HG03097 (cell line): ENCODE measurements around the gene CPE.
"Not testable (repeated sequence)": the region's sequence is repeated elsewhere in the genome, so short reads cannot be mapped to it uniquely, and the experiment has no call there.

ENCODE experiments used
- ATAC-seq: cut with Tn5 transposase; IDR thresholded peaks from one replicate; pipeline ENCODE4 v1.9.1; 2021; ENCODE audit not compliant: unreplicated experiment, low FRiP score

Gene CPE

GRCh38 chr4:165458471-165458870 lies 79.7 kb downstream of the CPE start:
- ATAC-seq = no peak

- ATAC-seq = no peak
These were observed 82.5 kb downstream of the CPE start for GRCh38 chr4:165461159-165461821.

DNA sequence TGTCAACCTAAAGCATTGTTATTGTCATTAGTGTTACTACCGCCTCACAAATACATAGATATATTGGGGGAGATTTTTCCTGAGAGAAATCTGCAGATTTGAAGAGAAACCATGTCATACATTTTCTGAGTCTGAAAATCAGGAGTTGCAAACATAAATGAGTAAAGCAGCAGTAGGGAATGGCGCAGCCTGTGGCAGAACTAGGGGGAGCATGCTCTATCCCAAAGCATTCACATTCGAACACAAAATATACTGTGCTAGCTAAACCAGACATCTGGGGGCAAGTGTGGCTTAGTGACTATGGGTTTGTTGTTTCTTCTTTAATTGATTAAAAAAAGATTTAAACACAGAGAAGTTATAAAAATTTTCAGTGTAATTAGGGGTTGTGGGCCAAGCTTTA lies 83.2 kb downstream of the CPE start:
- no peak for ATAC-seq

DNA sequence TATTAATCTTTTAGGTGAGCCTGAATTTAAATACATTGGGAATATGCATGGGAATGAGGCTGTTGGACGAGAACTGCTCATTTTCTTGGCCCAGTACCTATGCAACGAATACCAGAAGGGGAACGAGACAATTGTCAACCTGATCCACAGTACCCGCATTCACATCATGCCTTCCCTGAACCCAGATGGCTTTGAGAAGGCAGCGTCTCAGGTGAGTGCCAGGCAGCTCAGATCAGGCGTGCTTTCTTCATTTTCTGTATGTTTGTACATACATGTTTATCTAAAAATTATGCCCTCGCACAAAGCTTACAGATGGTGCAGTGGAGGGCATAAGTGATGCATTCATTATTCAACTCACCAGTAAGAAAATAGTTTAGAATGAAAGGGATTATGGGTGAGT lies 85.6 kb downstream of the CPE start:
- ATAC-seq = no peak

DNA sequence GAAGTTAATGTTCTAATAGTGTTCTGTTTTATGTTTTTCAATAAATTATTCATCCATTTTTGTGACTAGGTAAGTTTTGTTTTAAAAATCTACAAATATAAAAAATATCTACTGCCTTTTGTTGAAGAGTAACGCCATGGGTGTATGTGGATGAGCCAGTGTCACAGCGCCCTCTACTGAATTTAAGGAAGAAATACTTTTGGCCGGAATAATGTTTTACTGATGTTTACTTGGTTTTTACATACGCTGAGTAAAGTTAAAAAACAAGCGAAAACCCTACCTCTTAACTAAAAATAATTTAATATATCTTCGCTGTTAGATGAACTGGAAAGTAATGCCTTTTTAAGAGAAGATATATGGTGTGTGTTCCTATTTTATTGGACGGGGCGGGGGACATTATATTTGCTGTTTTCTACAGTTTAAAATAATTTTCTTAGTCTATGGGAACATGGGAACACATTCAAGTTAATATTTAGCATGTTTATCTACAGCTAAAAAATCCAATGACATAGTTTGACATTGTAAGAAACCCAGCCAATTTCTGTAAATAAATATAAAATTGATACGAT lies 86.1 kb downstream of the CPE start:
- peak; percentile 57 for ATAC-seq

GRCh38 chr4:165470009-165470408 lies 91.2 kb downstream of the CPE start:
- no peak for ATAC-seq

- ATAC-seq = no peak
These were observed 94.3 kb downstream of the CPE start for GRCh38 chr4:165472943-165473676.

- no peak for ATAC-seq
These were observed 96.2 kb downstream of the CPE start for GRCh38 chr4:165474784-165475705.

- ATAC-seq = no peak
These were observed 96.9 kb downstream of the CPE start for GRCh38 chr4:165475706-165476070.

GRCh38 chr4:165476214-165477098 lies 97.6 kb downstream of the CPE start:
- ATAC-seq = no peak

- ATAC-seq = no peak
These were observed 99.0 kb downstream of the CPE start for GRCh38 chr4:165477799-165478198.

- no peak for ATAC-seq
These were observed 99.5 kb downstream of the CPE start for GRCh38 chr4:165478260-165478659.

DNA sequence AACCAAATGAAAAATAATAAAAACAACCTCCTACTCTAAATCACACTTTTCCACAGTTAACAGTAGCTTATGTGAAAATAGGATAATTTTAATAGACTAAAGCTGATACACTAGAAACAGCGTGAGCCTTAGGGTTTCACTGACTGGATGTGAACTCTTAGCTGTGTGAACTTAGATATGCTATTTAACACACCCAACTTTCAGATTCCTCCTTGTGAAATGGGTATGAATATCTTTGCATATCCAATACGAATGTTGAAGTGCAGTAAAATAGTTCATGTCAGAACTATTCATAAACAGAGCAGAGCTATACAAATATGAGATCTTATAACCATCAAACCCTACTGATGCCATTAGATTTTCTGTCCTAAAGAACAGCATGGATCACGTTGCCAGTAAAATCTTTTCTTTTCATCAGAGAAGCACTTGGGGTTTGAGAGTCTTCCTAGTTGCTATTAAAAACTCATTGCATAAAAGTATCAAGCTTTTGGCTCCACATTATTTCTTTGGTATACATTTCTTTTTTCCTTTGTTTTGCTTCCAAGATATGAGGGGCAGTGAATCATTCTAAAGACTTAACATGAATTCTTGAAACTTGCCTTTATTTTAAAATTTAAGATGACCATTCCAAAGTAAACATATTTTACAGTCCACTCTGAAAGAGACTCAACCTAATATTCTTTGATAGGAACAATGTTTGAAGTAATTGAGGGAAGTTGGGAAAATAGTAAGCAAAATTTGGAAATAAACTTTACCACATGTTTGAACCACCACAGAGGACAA lies 102.4 kb downstream of the CPE start:
- no peak for ATAC-seq

DNA sequence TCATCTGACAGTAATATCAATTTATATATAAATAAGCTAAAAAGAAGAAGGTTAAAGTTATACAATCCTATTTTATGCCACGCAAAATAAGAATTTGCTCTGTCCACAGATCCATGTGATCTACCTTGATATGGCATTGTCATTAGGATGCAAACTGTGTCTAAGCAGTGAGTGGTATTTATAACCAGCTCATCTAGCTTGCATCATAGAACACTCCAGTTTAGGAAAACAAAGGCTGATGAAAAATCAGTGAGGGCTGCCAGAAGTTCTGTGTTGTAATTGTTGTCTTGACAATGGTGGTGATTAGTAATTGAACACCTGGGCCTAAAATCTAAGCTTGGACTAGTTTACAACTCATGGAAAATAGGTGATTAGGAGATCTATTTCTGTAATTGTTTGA lies 111.0 kb downstream of the CPE start:
- ATAC-seq = no peak

GRCh38 chr4:165492583-165492982 lies 113.8 kb downstream of the CPE start:
- not testable (repeated sequence) for ATAC-seq

GRCh38 chr4:165493359-165493758 lies 114.6 kb downstream of the CPE start:
- peak; percentile 98 for ATAC-seq

DNA sequence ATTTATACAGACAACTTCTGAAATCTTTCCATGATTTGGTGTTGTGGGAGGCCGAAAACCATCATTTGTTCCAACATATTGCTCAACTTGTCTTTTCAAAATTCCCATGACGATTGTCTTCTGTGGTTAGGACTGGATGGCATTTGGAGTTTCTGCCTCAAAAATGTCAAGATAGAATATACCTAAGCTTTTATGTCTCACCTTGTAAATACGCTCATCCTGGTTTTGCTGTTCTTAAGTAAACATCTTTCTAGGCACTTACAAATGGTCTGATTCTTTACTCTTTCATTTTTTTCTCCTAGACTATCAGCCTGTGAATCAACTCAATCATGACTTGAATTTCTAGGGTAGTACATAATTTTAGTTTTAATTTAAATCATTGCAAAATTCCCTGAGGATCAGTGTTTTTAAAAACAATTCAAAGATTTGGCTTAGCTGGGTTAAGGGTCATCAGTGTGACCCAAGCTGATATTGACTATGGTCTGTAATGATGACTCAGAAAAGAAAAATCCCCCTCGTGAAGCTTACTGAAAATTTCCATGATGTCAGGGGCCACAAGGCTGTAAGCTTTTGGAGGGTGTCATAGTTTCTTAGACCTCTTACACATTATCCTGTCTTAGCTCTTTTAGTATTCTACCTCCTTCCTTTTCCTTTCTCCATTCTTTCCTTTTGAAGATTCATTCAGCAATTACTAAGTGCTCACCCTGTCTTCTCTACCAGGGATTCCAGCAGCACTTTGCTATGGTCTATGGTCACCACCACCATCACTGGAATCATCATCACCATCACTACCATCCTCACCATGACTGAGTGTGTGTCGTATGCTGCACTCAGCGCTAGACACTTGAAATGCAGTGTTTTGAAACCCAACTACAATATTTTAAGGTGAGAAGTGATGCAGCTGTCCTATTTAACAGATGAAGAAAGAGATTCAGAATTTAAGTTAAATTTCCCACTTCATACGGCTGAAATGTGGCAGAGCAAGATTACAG lies 124.4 kb downstream of the CPE start:
- no peak for ATAC-seq

- ATAC-seq = no peak
These were observed 125.4 kb downstream of the CPE start for GRCh38 chr4:165504184-165504583.
